Brain microvascular endothelial cell (primary cell): Measurements from ENCODE around the gene VWF.

Experiments
- DNase-seq: peaks from one replicate; pipeline ENCODE4 v3.0.0-alpha.2; 2020
- H3K27ac ChIP-seq: fragments of 250-450 bp; sonication (Bioruptor Pico); 2 replicates; pipeline ENCODE4 v1.5.1; 2020; ENCODE audit warnings: mild to moderate bottlenecking, moderate library complexity
- H3K27me3 ChIP-seq: fragments of 250-450 bp; sonication (Bioruptor Pico); replicated peaks from 2 replicates; pipeline ENCODE4 v1.5.1; 2020; ENCODE audit warnings: mild to moderate bottlenecking
- H3K36me3 ChIP-seq: fragments of 250-450 bp; sonication (Bioruptor Pico); replicated peaks from 2 replicates; pipeline ENCODE4 v1.5.1; 2020; ENCODE audit warnings: mild to moderate bottlenecking
- H3K4me3 ChIP-seq: 2 replicates; pipeline ENCODE4 v1.5.1; 2011; ENCODE audit warnings: low read depth, mild to moderate bottlenecking, control low read depth, low read length, moderate library complexity
- CTCF ChIP-seq: IDR thresholded peaks from 2 replicates; pipeline ENCODE4 v1.5.1; 2011; ENCODE audit warnings: low read depth, mild to moderate bottlenecking, moderate library complexity, low read length, control low read depth, inconsistent platforms; ENCODE audit errors: missing control alignments
- in situ Hi-C: cut with HindIII; loops from 2 replicates; pipeline ENCODE4 v1.10.0; 2017; ENCODE audit warnings: low sequenced_read_pairs, low pct_ligation_motif_present

Gene VWF

GRCh38 chr12:6099316-6099715 is 25.2 kb downstream of the VWF start:
- TF ChIP-seq CTCF = no peak
- Histone ChIP-seq H3K4me3 (no peak overlapping the region), H3K36me3 (no peaks in the 10 kb centered on the region), H3K27me3 (no peaks in the 10 kb centered on the region), H3K27ac (no peak overlapping the region)
- in situ Hi-C loops = no loop called here
- no peak for DNase-seq

GRCh38 chr12:6097411-6097810 is 27.1 kb downstream of the VWF start:
- DNase-seq = peak; percentile 37
- H3K4me3 ChIP-seq = no peak overlapping the region
- no peak overlapping the region for H3K27ac ChIP-seq
- TF ChIP-seq CTCF = no peak
- H3K36me3 ChIP-seq = no peaks in the 10 kb centered on the region
- in situ Hi-C loops = no loop called here
- no peaks in the 10 kb centered on the region for H3K27me3 ChIP-seq

- Histone ChIP-seq H3K27me3 (no peaks in the 10 kb centered on the region), H3K27ac (no peak overlapping the region), H3K36me3 (no peaks in the 10 kb centered on the region), H3K4me3 (no peak overlapping the region)
- in situ Hi-C loops = no loop called here
- no peak for TF ChIP-seq CTCF
- no peak for DNase-seq
Measured at GRCh38 chr12:6096527-6096926, 27.9 kb downstream of the VWF start.

- Histone ChIP-seq H3K4me3 (no peak overlapping the region), H3K27ac (no peak overlapping the region), H3K27me3 (no peaks in the 10 kb centered on the region), H3K36me3 (no peaks in the 10 kb centered on the region)
- no peak for DNase-seq
- TF ChIP-seq CTCF = no peak
- in situ Hi-C loops = no loop called here
Measured at GRCh38 chr12:6095269-6095668, 29.2 kb downstream of the VWF start.

GRCh38 chr12:6093764-6094163 is 30.7 kb downstream of the VWF start:
- H3K36me3 ChIP-seq = no peaks in the 10 kb centered on the region
- no peak for DNase-seq
- TF ChIP-seq CTCF = no peak
- H3K4me3 ChIP-seq = no peak overlapping the region
- H3K27ac ChIP-seq = peak overlapping the region; percentile 68
- in situ Hi-C loops = no loop called here
- H3K27me3 ChIP-seq = no peaks in the 10 kb centered on the region
